OCI-LY7 (cell line): ENCODE measurements around the gene RMND5B.

Experiments
- CTCF ChIP-seq: fragments of 200-600 bp; sonication (generic); conservative IDR thresholded peaks from 2 replicates; pipeline ENCODE4 v1.5.1; 2014; ENCODE audit warnings: mild to moderate bottlenecking, antibody characterized with exemption, low read length, moderate library complexity, mixed read lengths
- EZH2phosphoT487 ChIP-seq: fragments of 200-600 bp; sonication (generic); IDR thresholded peaks from 2 replicates; pipeline ENCODE4 v1.6.1; 2018; ENCODE audit warnings: low read depth, borderline replicate concordance, mild to moderate bottlenecking, mixed run types, antibody characterized with exemption, low read length, moderate library complexity, mixed read lengths

- no peak for TF ChIP-seq CTCF
- no peak for TF ChIP-seq EZH2phosphoT487
Observed at GRCh38 chr5:178147406-178147805, 16.6 kb downstream of the RMND5B start.
